GM12878 (cell line): Measurements from ENCODE around the gene KRTAP1-1. TPM values are rescaled to one million over a fixed set of nuclear protein-coding genes. Genes with fewer than 3 reads are reported as not detected.

Source experiments
- ATAC-seq: fragments of 200-7000 bp; cut with Tn5 transposase; 3 replicates; pipeline ENCODE4 v1.9.1; 2020; ENCODE audit warnings: mild to moderate bottlenecking, moderate library complexity
- BruUV-seq: library from RNA; stranded (reverse); fragments of 400-500 nt; replicated peaks from 2 replicates; lab custom pipeline; 2021; lab: Mats Ljungman, UMichigan
- CTCF ChIA-PET: fragments of 300-600 bp; sonication (Branson Sonifier 250); formaldehyde crosslinking; extraction: SDS; loops from one replicate; lab custom pipeline; 2021; ENCODE audit warnings: inconsistent platforms; lab: Yijun Ruan, JAX
- POLR2A ChIA-PET: fragments of 350-600 bp; formaldehyde crosslinking; extraction: SDS; loops from one replicate; lab custom pipeline; 2021; ENCODE audit warnings: inconsistent platforms; lab: Charles Lee
- RAD21 ChIA-PET: fragments of 300-600 bp; sonication (Branson Sonifier 250); formaldehyde crosslinking; loops from one replicate; lab custom pipeline; 2023; ENCODE audit warnings: antibody characterized with exemption; ENCODE audit not compliant: unreplicated experiment; lab: Charles Lee
- SMC1A ChIA-PET: fragments of 300-600 bp; sonication (Branson Sonifier 250); formaldehyde crosslinking; loops from one replicate; lab custom pipeline; 2023; ENCODE audit not compliant: unreplicated experiment, uncharacterized antibody; lab: Charles Lee
- DNase-seq: peaks from one replicate; pipeline ENCODE4 v3.0.0-alpha.2; 2011; ENCODE audit warnings: low read depth, low spot score
- FAIRE-seq: peaks from 3 replicates; lab custom pipeline; 2011; peaks lifted over from hg19 to GRCh38; lab: Jason Lieb, UNC
- H2AFZ ChIP-seq: 2 replicates; pipeline ENCODE4 v1.6.0; 2011; ENCODE audit warnings: low read depth, low read length, control low read depth; ENCODE audit not compliant: control insufficient read depth
- H3K27ac ChIP-seq: 2 replicates; pipeline ENCODE4 v1.5.1; 2011; ENCODE audit warnings: control low read depth; ENCODE audit not compliant: control insufficient read depth, insufficient read depth
- H3K27me3 ChIP-seq, 2 experiments: replicated peaks in 1 of 2; 2 replicates each; pipeline versions ENCODE4 v1.6.0 to v1.6.1; 2011; ENCODE audit warnings: low read length in 1 of 2; ENCODE audit not compliant: control insufficient read depth in 2 of 2, insufficient read depth in 2 of 2
- H3K36me3 ChIP-seq, 2 experiments: 2 replicates each; pipeline ENCODE4 v1.5.1; 2011; ENCODE audit warnings: low read length in 1 of 2; ENCODE audit not compliant: control insufficient read depth in 2 of 2, insufficient read depth in 2 of 2
- H3K4me1 ChIP-seq: 2 replicates; pipeline ENCODE4 v1.6.1; 2011; ENCODE audit warnings: mild to moderate bottlenecking, low read length, moderate library complexity, mixed read lengths; ENCODE audit not compliant: control insufficient read depth, insufficient read depth
- H3K4me2 ChIP-seq: 2 replicates; pipeline ENCODE4 v1.6.0; 2011; ENCODE audit warnings: control low read depth; ENCODE audit not compliant: control insufficient read depth, insufficient read depth
- H3K4me3 ChIP-seq: fragments of 200-600 bp; sonication (generic); 2 replicates; pipeline ENCODE4 v1.5.1; 2016
- H3K79me2 ChIP-seq: 2 replicates; pipeline ENCODE4 v1.6.0; 2011; ENCODE audit warnings: low read length; ENCODE audit not compliant: control insufficient read depth, insufficient read depth
- H3K9ac ChIP-seq: 2 replicates; pipeline ENCODE4 v1.8.0; 2011; ENCODE audit warnings: low read length, control low read depth, mixed read lengths; ENCODE audit not compliant: control insufficient read depth, insufficient read depth
- H3K9me3 ChIP-seq: replicated peaks from 3 replicates; pipeline ENCODE4 v1.5.1; 2011; ENCODE audit warnings: mild to moderate bottlenecking, low read length; ENCODE audit not compliant: control insufficient read depth, insufficient read depth
- H4K20me1 ChIP-seq: 2 replicates; pipeline ENCODE4 v1.6.0; 2011; ENCODE audit not compliant: control insufficient read depth, insufficient read depth
- BACH1 ChIP-seq: fragments of 450-650 bp; IDR thresholded peaks from 2 replicates; pipeline ENCODE4 v1.6.1; 2017; ENCODE audit warnings: mild to moderate bottlenecking, borderline replicate concordance
- BMI1 ChIP-seq: fragments of 450-650 bp; IDR thresholded peaks from 2 replicates; pipeline ENCODE4 v1.6.1; 2016; ENCODE audit warnings: mild to moderate bottlenecking, moderate library complexity, borderline replicate concordance
- CHD2 ChIP-seq: IDR thresholded peaks from 2 replicates; pipeline ENCODE4 v1.6.1; 2011; ENCODE audit warnings: low read depth, low read length, improper control_type of control experiment, borderline replicate concordance
- CREB1 ChIP-seq: IDR thresholded peaks from 2 replicates; pipeline ENCODE4 v1.6.1; 2012; ENCODE audit warnings: low read depth, mild to moderate bottlenecking, inconsistent platforms
- CREM ChIP-seq: IDR thresholded peaks from 2 replicates; pipeline ENCODE4 v1.6.1; 2014; ENCODE audit warnings: antibody characterized with exemption, low read depth
- EGR1 ChIP-seq, 2 experiments: IDR thresholded peaks; 1 replicate in 1 of 2; 2 replicates in 1 of 2; pipeline ENCODE4 v1.6.1; 2011 to 2012; ENCODE audit warnings: low read depth in 2 of 2, low read length in 2 of 2, borderline replicate concordance in 1 of 2, mild to moderate bottlenecking in 1 of 2, moderate library complexity in 1 of 2
- HDAC6 ChIP-seq: fragments of 200-600 bp; sonication (generic); IDR thresholded peaks from one replicate; pipeline ENCODE4 v1.8.0; 2017; ENCODE audit warnings: antibody characterized with exemption; ENCODE audit not compliant: unreplicated experiment
- KDM1A ChIP-seq: fragments of 200-600 bp; sonication (generic); IDR thresholded peaks from 2 replicates; pipeline ENCODE4 v1.6.1; 2016; ENCODE audit warnings: borderline replicate concordance
- KLF5 ChIP-seq: fragments of 450-650 bp; IDR thresholded peaks from 2 replicates; pipeline ENCODE4 v1.6.1; 2014; ENCODE audit warnings: mild to moderate bottlenecking; ENCODE audit not compliant: partially characterized antibody
- MEF2A ChIP-seq: IDR thresholded peaks from 2 replicates; pipeline ENCODE4 v1.6.1; 2011; ENCODE audit warnings: low read depth, mild to moderate bottlenecking, low read length, moderate library complexity; ENCODE audit not compliant: insufficient read depth
- NBN ChIP-seq: fragments of 450-650 bp; IDR thresholded peaks from 2 replicates; pipeline ENCODE4 v1.6.1; 2016
- PML ChIP-seq: IDR thresholded peaks from 2 replicates; pipeline ENCODE4 v1.6.1; 2012; ENCODE audit warnings: low read length, inconsistent platforms
- RAD51 ChIP-seq: fragments of 450-650 bp; IDR thresholded peaks from 2 replicates; pipeline ENCODE4 v1.6.1; 2016; ENCODE audit warnings: moderate library complexity, mild to moderate bottlenecking, inconsistent platforms
- SIX5 ChIP-seq: IDR thresholded peaks from 2 replicates; pipeline ENCODE4 v1.6.1; 2011; ENCODE audit warnings: mild to moderate bottlenecking, low read depth, low read length, moderate library complexity; ENCODE audit not compliant: severe bottlenecking
- SREBF2 ChIP-seq: IDR thresholded peaks from 2 replicates; pipeline ENCODE4 v1.6.1; 2012; ENCODE audit warnings: mild to moderate bottlenecking, low read length
- TCF7 ChIP-seq: IDR thresholded peaks from 2 replicates; pipeline ENCODE4 v1.6.1; 2014; ENCODE audit warnings: antibody characterized with exemption, borderline replicate concordance
- ZNF217 ChIP-seq: fragments of 450-650 bp; IDR thresholded peaks from 2 replicates; pipeline ENCODE4 v1.6.1; 2017; ENCODE audit warnings: antibody characterized with exemption, mild to moderate bottlenecking
- ZNF687 ChIP-seq: fragments of 450-650 bp; IDR thresholded peaks from 2 replicates; pipeline ENCODE4 v1.6.1; 2017; ENCODE audit warnings: mild to moderate bottlenecking, moderate library complexity
- ZSCAN29 ChIP-seq: fragments of 450-650 bp; IDR thresholded peaks from 2 replicates; pipeline ENCODE4 v1.6.1; 2017; ENCODE audit warnings: mild to moderate bottlenecking, moderate library complexity
- WGBS: methylation state at CpG from one replicate; pipeline ENCODE4 v1.1.6; 2016; ENCODE audit warnings: low lambda C conversion rate; ENCODE audit not compliant: insufficient replicate concordance, insufficient coverage; ENCODE audit errors: missing lambda C conversion rate; 5-methylcytosine and 5-hydroxymethylcytosine counted together
- in situ Hi-C: fragments of 300-500 bp; cut with MboI; formaldehyde crosslinking; loops from 9 replicates; pipeline ENCODE4 v1.14.3; 2018; ENCODE audit warnings: mixed read lengths
- intact Hi-C: fragments of 100-400 bp; cut with micrococcal nuclease; formaldehyde crosslinking; loops from one replicate; pipeline ENCODE4 v1.14.2; 2022; ENCODE audit not compliant: unreplicated experiment
- polyA plus RNA-seq, 11 experiments: library from polyadenylated mRNA; depleted of rRNA in 4 of 11; unstranded in 6 of 11; stranded (reverse) in 5 of 11; fragments of >200 nt; fragmentation: Nextera tagmentation in 4 of 11; fragmentation: Illumina TruSeq in 1 of 11; extraction: Ambion mirVana in 4 of 11; extraction: Trizol in 1 of 11; gene quantifications; 1 replicate in 1 of 11; 2 replicates in 10 of 11; pipeline versions ENCODE4 v1.2.1 to v1.2.3, GENCODE V29; 2011 to 2016; ENCODE audit warnings: inconsistent platforms in 2 of 11, missing spikeins in 2 of 11, low read depth in 1 of 11
- total RNA-seq, 4 experiments: library from RNA; depleted of rRNA in 3 of 4; stranded (reverse); fragments of >200 nt in 3 of 4; fragmentation: Illumina TruSeq in 1 of 4; extraction: Trizol in 1 of 4; gene quantifications; 2 replicates each; pipeline versions ENCODE4 v1.2.1 to v1.2.3, GENCODE V29; 2013 to 2021
- TF ChIP-seq, protein P1 (sequence below), 3 experiments: IDR thresholded peaks in 2 of 3; conservative IDR thresholded peaks in 1 of 3; 2 replicates each; pipeline ENCODE4 v1.5.1; 2011; ENCODE audit warnings: low read depth in 3 of 3, low read length in 3 of 3, mild to moderate bottlenecking in 3 of 3, control low read depth in 2 of 3, moderate library complexity in 2 of 3, inconsistent platforms in 1 of 3, mixed read lengths in 1 of 3; ENCODE audit not compliant: control insufficient read depth in 2 of 3, insufficient read depth in 1 of 3; ENCODE audit errors: extremely low read depth in 1 of 3

KRTAP1-1 gene
- total and polyA plus RNA-seq, 10 of the 15 experiments (the other 5 are each of a cell fraction or from before 2014, with no cell fraction given), result not detected

- WGBS, result 4% methylated on average over 1 of the region's 1 CpG
- no peaks in the 10 kb centered on the region for H3K9me3 ChIP-seq
- no peaks in the 10 kb centered on the region for H3K79me2 ChIP-seq
- H4K20me1 ChIP-seq, result no peaks in the 10 kb centered on the region
- ChIA-PET POLR2A (no interaction called here), RAD21 (no interaction called here), SMC1A (no interaction called here)
- in situ Hi-C loops, result no loop called here
- ATAC-seq (no peak), DNase-seq (no peak), FAIRE-seq (no peak)
- no TSS peak for BruUV-seq
- no peak overlapping the region for H3K9ac ChIP-seq
- intact Hi-C loops, result no loop called here
- TF ChIP-seq NBN (no peak), HDAC6 (no peak), KLF5 (no peak), CREM (no peak), ZNF217 (no peak), MEF2A (no peak), SIX5 (no peak), RAD51 (no peak), SREBF2 (no peak), ZNF687 (no peak), CREB1 (no peak), TCF7 (no peak), CHD2 (no peak), EGR1 (IDR thresholded peaks at IDR 0.05; ENCODE audit: borderline replicate concordance in 1 of 2, low read depth in 2 of 2, low read length in 2 of 2) (no peak), KDM1A (no peak), BMI1 (no peak), PML (no peak), BACH1 (no peak), ZSCAN29 (no peak)
- TF ChIP-seq, protein P1, sequence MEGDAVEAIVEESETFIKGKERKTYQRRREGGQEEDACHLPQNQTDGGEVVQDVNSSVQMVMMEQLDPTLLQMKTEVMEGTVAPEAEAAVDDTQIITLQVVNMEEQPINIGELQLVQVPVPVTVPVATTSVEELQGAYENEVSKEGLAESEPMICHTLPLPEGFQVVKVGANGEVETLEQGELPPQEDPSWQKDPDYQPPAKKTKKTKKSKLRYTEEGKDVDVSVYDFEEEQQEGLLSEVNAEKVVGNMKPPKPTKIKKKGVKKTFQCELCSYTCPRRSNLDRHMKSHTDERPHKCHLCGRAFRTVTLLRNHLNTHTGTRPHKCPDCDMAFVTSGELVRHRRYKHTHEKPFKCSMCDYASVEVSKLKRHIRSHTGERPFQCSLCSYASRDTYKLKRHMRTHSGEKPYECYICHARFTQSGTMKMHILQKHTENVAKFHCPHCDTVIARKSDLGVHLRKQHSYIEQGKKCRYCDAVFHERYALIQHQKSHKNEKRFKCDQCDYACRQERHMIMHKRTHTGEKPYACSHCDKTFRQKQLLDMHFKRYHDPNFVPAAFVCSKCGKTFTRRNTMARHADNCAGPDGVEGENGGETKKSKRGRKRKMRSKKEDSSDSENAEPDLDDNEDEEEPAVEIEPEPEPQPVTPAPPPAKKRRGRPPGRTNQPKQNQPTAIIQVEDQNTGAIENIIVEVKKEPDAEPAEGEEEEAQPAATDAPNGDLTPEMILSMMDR (IDR thresholded peaks at IDR 0.05 in 2 of 3, conservative IDR thresholded peaks at IDR 0.05 in 1 of 3; ENCODE audit: control insufficient read depth in 2 of 3, extremely low read depth in 1 of 3, insufficient read depth in 1 of 3, low read depth in 3 of 3, low read length in 3 of 3), result no peak
- TF ChIP-seq, all 136 proteins: peak for 0
- H3K27ac ChIP-seq, result no peak overlapping the region
- H3K36me3 ChIP-seq, result no peaks in the 10 kb centered on the region
- H3K27me3 ChIP-seq, result peaks cover 0 to 3% of the 10 kb centered on the region in 2 experiments; a peak in 2 of 4 replicates
- no peak overlapping the region for H2AFZ ChIP-seq
- no peak overlapping the region for H3K4me3 ChIP-seq
- no peak overlapping the region for H3K4me2 ChIP-seq
- no peaks in the 10 kb centered on the region for H3K4me1 ChIP-seq
- CTCF ChIA-PET, result interaction anchor here (0.6 kb wide), 1 partner anchor 635 kb away, joined by 3 read pairs; no protein-coding TSS in a partner anchor
Observed at GRCh38 chr17:41013606-41014005, 27.6 kb downstream of the KRTAP1-1 start.
